T-helper 2 cell treated with Interferon-gamma antibody and Interleukin-4, amounts not matched to agents 5 μg/mL and 100 μg/mL, for 36 hours (primary cell): Measurements from ENCODE around the gene PCDHB10.
"Not testable (repeated sequence)": the region's sequence is repeated elsewhere in the genome, so short reads cannot be mapped to it uniquely, and the experiment has no call there.

ENCODE experiments used
- DNase-seq: peaks from one replicate; pipeline ENCODE4 v3.0.0; 2021; ENCODE audit warnings: low spot score
- H3K27ac Mint-ChIP-seq: one replicate; pipeline ENCODE4 v1.8.0; 2021; ENCODE audit warnings: mild to moderate bottlenecking, mixed read lengths
- H3K27me3 Mint-ChIP-seq: one replicate; pipeline ENCODE4 v1.8.0; 2021; ENCODE audit warnings: low read depth, mixed read lengths
- H3K36me3 Mint-ChIP-seq: one replicate; pipeline ENCODE4 v1.8.0; 2021; ENCODE audit warnings: low read depth, mixed read lengths
- H3K4me1 Mint-ChIP-seq: one replicate; pipeline ENCODE4 v1.8.0; 2021; ENCODE audit warnings: low read depth, mixed read lengths
- H3K4me3 Mint-ChIP-seq: one replicate; pipeline ENCODE4 v1.8.0; 2022; ENCODE audit warnings: mild to moderate bottlenecking, moderate library complexity, mixed read lengths
- H3K9me3 Mint-ChIP-seq: one replicate; pipeline ENCODE4 v1.8.0; 2021; ENCODE audit warnings: mixed read lengths

Gene PCDHB10

GRCh38 chr5:141177577-141178191 is 14.5 kb upstream of the PCDHB10 start, which contains the start of gene PCDHB8:
Gene PCDHB8 (plus strand): TSS chr5:141177790. CDS start chr5:141178035, 245 bp downstream.
- H3K9me3 Mint-ChIP-seq, result peaks cover 26% of the 10 kb centered on the region
- H3K27ac Mint-ChIP-seq, H3K27me3 Mint-ChIP-seq, H3K36me3 Mint-ChIP-seq, H3K4me1 Mint-ChIP-seq, DNase-seq, H3K4me3 Mint-ChIP-seq: not testable (repeated sequence)

GRCh38 chr5:141179371-141179770 is 12.8 kb upstream of the PCDHB10 start:
- H3K27me3 Mint-ChIP-seq, H3K4me3 Mint-ChIP-seq, H3K4me1 Mint-ChIP-seq, H3K36me3 Mint-ChIP-seq, DNase-seq, H3K27ac Mint-ChIP-seq: not testable (repeated sequence)
- peaks cover 30% of the 10 kb centered on the region for H3K9me3 Mint-ChIP-seq

- not testable (repeated sequence) for DNase-seq, H3K36me3 Mint-ChIP-seq, H3K4me3 Mint-ChIP-seq, H3K27me3 Mint-ChIP-seq, H3K4me1 Mint-ChIP-seq, H3K27ac Mint-ChIP-seq
- H3K9me3 Mint-ChIP-seq, result peaks cover 35% of the 10 kb centered on the region
Observed at GRCh38 chr5:141179876-141180275, 12.3 kb upstream of the PCDHB10 start.

GRCh38 chr5:141180313-141180712 is 11.8 kb upstream of the PCDHB10 start:
- Mint-ChIP-seq H3K36me3 (no peaks in the 10 kb centered on the region), H3K27ac (no peak overlapping the region), H3K4me1 (no peaks in the 10 kb centered on the region), H3K27me3 (no peaks in the 10 kb centered on the region), H3K9me3 (peaks cover 39% of the 10 kb centered on the region), H3K4me3 (no peak overlapping the region)
- no peak for DNase-seq

GRCh38 chr5:141182248-141182647 is 9.9 kb upstream of the PCDHB10 start, which contains the start of gene PCDHB16:
Gene PCDHB16 (plus strand): TSS chr5:141182387. CDS start chr5:141182560, 173 bp downstream.
- Mint-ChIP-seq H3K9me3 (peaks cover 51% of the 10 kb centered on the region), H3K27ac (no peak within 1 kb of the TSS), H3K27me3 (no peaks in the 10 kb centered on the region), H3K36me3 (no peaks in the 10 kb centered on the region), H3K4me1 (peaks cover 2% of the 10 kb centered on the region), H3K4me3 (no peak within 1 kb of the TSS)
- no peak for DNase-seq

- DNase-seq, H3K27ac Mint-ChIP-seq, H3K4me3 Mint-ChIP-seq, H3K36me3 Mint-ChIP-seq, H3K4me1 Mint-ChIP-seq, H3K27me3 Mint-ChIP-seq: not testable (repeated sequence)
- H3K9me3 Mint-ChIP-seq, result peaks cover 55% of the 10 kb centered on the region
Observed at GRCh38 chr5:141184117-141184855, 7.9 kb upstream of the PCDHB10 start.

- DNase-seq, result no peak
- H3K4me1 Mint-ChIP-seq, result peaks cover 2% of the 10 kb centered on the region
- peaks cover 11% of the 10 kb centered on the region for H3K36me3 Mint-ChIP-seq
- peak within 1 kb of the TSS; percentile 58 for H3K4me3 Mint-ChIP-seq
- no peaks in the 10 kb centered on the region for H3K27me3 Mint-ChIP-seq
- H3K27ac Mint-ChIP-seq, result no peak within 1 kb of the TSS
- peaks cover 50% of the 10 kb centered on the region for H3K9me3 Mint-ChIP-seq
Observed at GRCh38 chr5:141186897-141187512, 5.1 kb upstream of the PCDHB10 start, which contains the start of gene PCDHB9. Gene PCDHB9 (plus strand): TSS chr5:141187161. CDS start chr5:141187319, 158 bp downstream.

GRCh38 chr5:141188682-141189081 is 3.5 kb upstream of the PCDHB10 start:
- H3K9me3 Mint-ChIP-seq, result peaks cover 43% of the 10 kb centered on the region
- not testable (repeated sequence) for H3K4me3 Mint-ChIP-seq, H3K27ac Mint-ChIP-seq, H3K4me1 Mint-ChIP-seq, H3K27me3 Mint-ChIP-seq, DNase-seq
- peaks cover 11% of the 10 kb centered on the region for H3K36me3 Mint-ChIP-seq

- H3K36me3 Mint-ChIP-seq, result peaks cover 11% of the 10 kb centered on the region
- peaks cover 42% of the 10 kb centered on the region for H3K9me3 Mint-ChIP-seq
- H3K27ac Mint-ChIP-seq, DNase-seq, H3K4me1 Mint-ChIP-seq, H3K4me3 Mint-ChIP-seq, H3K27me3 Mint-ChIP-seq: not testable (repeated sequence)
Observed at GRCh38 chr5:141189131-141189530, 3.0 kb upstream of the PCDHB10 start.

- H3K36me3 Mint-ChIP-seq, H3K27me3 Mint-ChIP-seq, H3K4me3 Mint-ChIP-seq, H3K4me1 Mint-ChIP-seq, H3K27ac Mint-ChIP-seq, DNase-seq: not testable (repeated sequence)
- peaks cover 45% of the 10 kb centered on the region for H3K9me3 Mint-ChIP-seq
Observed at GRCh38 chr5:141194332-141194731, 2.2 kb downstream of the PCDHB10 start.

- Mint-ChIP-seq H3K9me3 (peaks cover 55% of the 10 kb centered on the region), H3K27me3 (no peaks in the 10 kb centered on the region), H3K27ac (no peak overlapping the region), H3K4me3 (no peak overlapping the region), H3K4me1 (no peaks in the 10 kb centered on the region), H3K36me3 (peaks cover 4% of the 10 kb centered on the region)
- DNase-seq, result no peak
Observed at GRCh38 chr5:141196363-141196762, 4.2 kb downstream of the PCDHB10 start.

- no peaks in the 10 kb centered on the region for H3K36me3 Mint-ChIP-seq
- no peaks in the 10 kb centered on the region for H3K4me1 Mint-ChIP-seq
- no peak within 1 kb of the TSS for H3K4me3 Mint-ChIP-seq
- no peaks in the 10 kb centered on the region for H3K27me3 Mint-ChIP-seq
- no peak within 1 kb of the TSS for H3K27ac Mint-ChIP-seq
- H3K9me3 Mint-ChIP-seq, result peaks cover 48% of the 10 kb centered on the region
- no peak for DNase-seq
Observed at GRCh38 chr5:141199359-141200235, 7.4 kb downstream of the PCDHB10 start, which contains the start of gene PCDHB11. Gene PCDHB11 (plus strand): TSS chr5:141199627. CDS start chr5:141199775, 148 bp downstream.

- H3K4me3 Mint-ChIP-seq, H3K4me1 Mint-ChIP-seq, DNase-seq, H3K27ac Mint-ChIP-seq, H3K36me3 Mint-ChIP-seq, H3K27me3 Mint-ChIP-seq: not testable (repeated sequence)
- peaks cover 44% of the 10 kb centered on the region for H3K9me3 Mint-ChIP-seq
Observed at GRCh38 chr5:141201126-141201525, 9.0 kb downstream of the PCDHB10 start.
